ENCODE data around the gene CSK. TPM values are rescaled to one million over a fixed set of nuclear protein-coding genes. Genes with fewer than 3 reads are reported as not detected.

CSK gene
- total RNA-seq, 4 donors from 2014 or later, result 14.9 to 56.4 (median 24.5) TPM

- TF ChIP-seq, protein P1, sequence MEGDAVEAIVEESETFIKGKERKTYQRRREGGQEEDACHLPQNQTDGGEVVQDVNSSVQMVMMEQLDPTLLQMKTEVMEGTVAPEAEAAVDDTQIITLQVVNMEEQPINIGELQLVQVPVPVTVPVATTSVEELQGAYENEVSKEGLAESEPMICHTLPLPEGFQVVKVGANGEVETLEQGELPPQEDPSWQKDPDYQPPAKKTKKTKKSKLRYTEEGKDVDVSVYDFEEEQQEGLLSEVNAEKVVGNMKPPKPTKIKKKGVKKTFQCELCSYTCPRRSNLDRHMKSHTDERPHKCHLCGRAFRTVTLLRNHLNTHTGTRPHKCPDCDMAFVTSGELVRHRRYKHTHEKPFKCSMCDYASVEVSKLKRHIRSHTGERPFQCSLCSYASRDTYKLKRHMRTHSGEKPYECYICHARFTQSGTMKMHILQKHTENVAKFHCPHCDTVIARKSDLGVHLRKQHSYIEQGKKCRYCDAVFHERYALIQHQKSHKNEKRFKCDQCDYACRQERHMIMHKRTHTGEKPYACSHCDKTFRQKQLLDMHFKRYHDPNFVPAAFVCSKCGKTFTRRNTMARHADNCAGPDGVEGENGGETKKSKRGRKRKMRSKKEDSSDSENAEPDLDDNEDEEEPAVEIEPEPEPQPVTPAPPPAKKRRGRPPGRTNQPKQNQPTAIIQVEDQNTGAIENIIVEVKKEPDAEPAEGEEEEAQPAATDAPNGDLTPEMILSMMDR (IDR thresholded peaks at IDR 0.05), result no peak
- TF ChIP-seq POLR2A (IDR thresholded peaks at IDR 0.05) (no peak), EP300 (IDR thresholded peaks at IDR 0.05) (no peak)
- Histone ChIP-seq H3K27ac (peak overlapping the region in 2 of 4 donors; percentile 1 to 70), H3K36me3 (no peaks in the 10 kb centered on the region), H3K4me3 (no peak overlapping the region), H3K27me3 (no peaks in the 10 kb centered on the region), H3K9me3 (no peaks in the 10 kb centered on the region), H3K4me1 (peaks cover 0 to 73% (median 45%) of the 10 kb centered on the region in 4 donors)
- WGBS, 2 donors, result 75 to 80% methylated on average over 6 of the region's 6 CpGs
- no peak for DNase-seq (ENCODE audit: low spot score in 2 of 2)
These were observed 3.9 kb upstream of the CSK start for GRCh38 chr15:74777769-74778598.

GRCh38 chr15:74778599-74778970 is 3.3 kb upstream of the CSK start:
- Histone ChIP-seq H3K4me3 (no peak overlapping the region), H3K9me3 (no peaks in the 10 kb centered on the region), H3K4me1 (peaks cover 0 to 74% (median 48%) of the 10 kb centered on the region in 4 donors), H3K36me3 (no peaks in the 10 kb centered on the region), H3K27me3 (no peaks in the 10 kb centered on the region), H3K27ac (no peak overlapping the region)
- no peak for DNase-seq (ENCODE audit: low spot score in 2 of 2)
- TF ChIP-seq, protein P1 (IDR thresholded peaks at IDR 0.05), result no peak
- no peak for TF ChIP-seq POLR2A (IDR thresholded peaks at IDR 0.05)
- no peak for TF ChIP-seq EP300 (IDR thresholded peaks at IDR 0.05)
- WGBS, 2 donors, result 94 to 96% methylated on average over 5 of the region's 5 CpGs

DNA sequence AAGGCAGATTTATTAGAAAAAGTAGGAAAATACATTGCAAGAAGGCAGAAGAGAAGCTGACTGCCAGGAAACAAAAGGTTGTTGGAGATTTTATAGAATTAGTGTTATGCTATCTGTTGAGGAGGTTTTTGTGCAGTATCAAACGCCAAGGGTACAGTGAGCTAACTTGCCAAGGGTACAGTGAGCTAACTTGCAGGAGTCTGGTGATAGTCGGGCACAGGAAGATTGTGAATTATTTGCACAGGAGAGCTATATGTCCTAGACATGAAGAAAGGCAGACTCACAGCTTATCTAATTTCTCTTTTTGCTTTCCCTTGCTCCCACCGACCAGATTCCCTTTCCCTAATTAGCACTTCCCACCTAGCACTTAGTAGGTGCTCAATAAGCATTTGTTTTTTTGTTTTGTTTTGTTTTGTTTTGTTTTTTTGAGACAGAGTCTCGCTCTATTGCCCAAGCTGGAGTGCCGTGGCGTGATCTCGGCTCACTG is 2.7 kb upstream of the CSK start:
- Histone ChIP-seq H3K27ac (peak overlapping the region in 1 of 4 donors; percentile 64), H3K9me3 (no peaks in the 10 kb centered on the region), H3K36me3 (no peaks in the 10 kb centered on the region), H3K27me3 (no peaks in the 10 kb centered on the region), H3K4me3 (no peak overlapping the region), H3K4me1 (peaks cover 0 to 74% (median 51%) of the 10 kb centered on the region in 4 donors)
- no peak for TF ChIP-seq POLR2A (IDR thresholded peaks at IDR 0.05)
- TF ChIP-seq, protein P1 (IDR thresholded peaks at IDR 0.05), result no peak
- TF ChIP-seq EP300 (IDR thresholded peaks at IDR 0.05), result no peak
- 86 to 87% methylated on average over 7 of the region's 7 CpGs for whole genome bisulfite sequencing, 2 donors
- no peak for DNase-seq (ENCODE audit: low spot score in 2 of 2)

DNA sequence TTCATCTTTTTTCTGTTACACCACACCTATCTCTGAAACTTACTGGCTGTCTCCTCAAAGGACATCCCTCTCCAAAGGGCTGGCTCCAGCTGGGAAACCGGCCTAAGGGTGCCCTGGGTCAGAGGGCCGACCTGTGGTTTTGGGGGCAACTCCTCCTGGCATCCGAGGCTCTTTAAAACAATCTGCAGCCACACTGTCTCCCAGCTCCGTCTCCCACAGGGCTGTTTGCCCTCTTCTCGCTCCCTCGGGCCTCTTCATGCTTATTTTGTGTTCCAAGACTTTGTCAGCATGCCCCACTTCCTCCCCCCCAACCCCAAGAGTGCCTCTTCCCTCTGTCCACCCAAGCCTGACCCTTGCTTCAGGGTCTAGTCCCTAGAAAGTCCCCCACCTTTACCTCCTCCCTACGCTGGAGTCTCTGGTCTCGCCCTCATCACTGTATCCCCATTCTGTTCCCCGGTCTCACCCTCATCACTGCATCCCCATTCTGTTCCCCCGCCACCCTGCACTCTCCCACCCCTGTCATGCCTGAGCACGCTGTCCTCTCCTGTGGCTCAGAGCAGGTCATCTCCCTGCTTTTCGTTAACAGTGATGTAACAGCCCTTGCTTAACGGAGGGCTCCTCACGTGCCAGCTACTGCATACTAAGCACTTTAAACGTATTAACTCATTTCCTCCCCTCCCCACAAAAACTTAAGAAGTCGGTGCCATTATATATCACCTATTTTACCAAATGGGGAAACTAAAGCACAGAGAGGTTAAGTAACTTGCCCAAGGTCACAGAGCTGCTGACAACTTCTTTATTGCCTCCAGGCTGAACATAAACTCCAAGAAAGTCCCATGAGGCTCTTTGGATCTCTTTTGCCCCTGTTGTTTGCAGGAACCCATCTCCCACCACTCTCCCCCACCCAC is 1.1 kb upstream of the CSK start:
- no peaks in the 10 kb centered on the region for H3K9me3 ChIP-seq
- peak overlapping the region in 3 of 4 donors; percentile 54 to 64 (median 63) for H3K27ac ChIP-seq
- no peaks in the 10 kb centered on the region for H3K36me3 ChIP-seq
- WGBS, 2 donors, result 43% methylated on average over 16 of the region's 16 CpGs
- no peak for DNase-seq (ENCODE audit: low spot score in 2 of 2)
- H3K4me1 ChIP-seq, result peaks cover 0 to 84% (median 64%) of the 10 kb centered on the region in 4 donors
- TF ChIP-seq, protein P1 (IDR thresholded peaks at IDR 0.05), result no peak
- TF ChIP-seq EP300 (IDR thresholded peaks at IDR 0.05), result peak in 1 of 2 donors; percentile 18
- H3K4me3 ChIP-seq, result peak overlapping the region in 2 of 4 donors; percentile 49 to 84
- H3K27me3 ChIP-seq, result no peaks in the 10 kb centered on the region
